ENCODE results near the gene GBF1.

Gene GBF1

DNA sequence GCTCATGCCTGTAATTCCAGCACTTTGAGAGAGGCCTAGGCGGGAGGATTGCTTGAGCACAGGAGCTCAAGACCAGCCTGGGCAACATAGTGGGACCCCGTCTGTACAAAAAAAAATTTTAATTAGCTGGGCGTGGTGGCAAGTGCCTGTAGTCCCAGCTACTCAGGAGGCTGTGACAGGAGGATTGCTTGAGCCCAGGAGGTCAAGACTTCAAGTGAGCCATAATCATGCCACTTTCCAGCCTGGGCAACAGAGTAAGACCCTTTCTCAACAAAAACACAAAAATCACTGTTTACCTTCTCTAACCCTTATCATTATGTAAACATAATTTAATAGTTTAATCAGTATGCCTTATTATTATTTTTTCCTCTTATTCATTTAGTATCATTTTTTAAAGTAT, 44.5 kb downstream of the GBF1 start:
- Histone ChIP-seq H3K4me3 (replicated peaks; ENCODE audit: insufficient read depth, low read length) (no peak overlapping the region), H3K27me3 (ENCODE audit: insufficient read depth, poor library complexity, severe bottlenecking) (no peaks in the 10 kb centered on the region), H3K27ac (replicated peaks) (no peak overlapping the region)
- DNase-seq (ENCODE audit: low read depth in 1 of 2, low spot score in 1 of 2) = no peak
- TF ChIP-seq SPI1 (IDR thresholded peaks at IDR 0.05; ENCODE audit: borderline replicate concordance, low read depth) (no peak), POLR2AphosphoS5 (IDR thresholded peaks at IDR 0.05; ENCODE audit: low read depth) (no peak), GABPA (IDR thresholded peaks at IDR 0.05; ENCODE audit: low read depth) (no peak)
- TF ChIP-seq, protein P1, sequence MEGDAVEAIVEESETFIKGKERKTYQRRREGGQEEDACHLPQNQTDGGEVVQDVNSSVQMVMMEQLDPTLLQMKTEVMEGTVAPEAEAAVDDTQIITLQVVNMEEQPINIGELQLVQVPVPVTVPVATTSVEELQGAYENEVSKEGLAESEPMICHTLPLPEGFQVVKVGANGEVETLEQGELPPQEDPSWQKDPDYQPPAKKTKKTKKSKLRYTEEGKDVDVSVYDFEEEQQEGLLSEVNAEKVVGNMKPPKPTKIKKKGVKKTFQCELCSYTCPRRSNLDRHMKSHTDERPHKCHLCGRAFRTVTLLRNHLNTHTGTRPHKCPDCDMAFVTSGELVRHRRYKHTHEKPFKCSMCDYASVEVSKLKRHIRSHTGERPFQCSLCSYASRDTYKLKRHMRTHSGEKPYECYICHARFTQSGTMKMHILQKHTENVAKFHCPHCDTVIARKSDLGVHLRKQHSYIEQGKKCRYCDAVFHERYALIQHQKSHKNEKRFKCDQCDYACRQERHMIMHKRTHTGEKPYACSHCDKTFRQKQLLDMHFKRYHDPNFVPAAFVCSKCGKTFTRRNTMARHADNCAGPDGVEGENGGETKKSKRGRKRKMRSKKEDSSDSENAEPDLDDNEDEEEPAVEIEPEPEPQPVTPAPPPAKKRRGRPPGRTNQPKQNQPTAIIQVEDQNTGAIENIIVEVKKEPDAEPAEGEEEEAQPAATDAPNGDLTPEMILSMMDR (IDR thresholded peaks at IDR 0.05; ENCODE audit: insufficient read depth, low read length) = no peak
- TF ChIP-seq, protein P2, sequence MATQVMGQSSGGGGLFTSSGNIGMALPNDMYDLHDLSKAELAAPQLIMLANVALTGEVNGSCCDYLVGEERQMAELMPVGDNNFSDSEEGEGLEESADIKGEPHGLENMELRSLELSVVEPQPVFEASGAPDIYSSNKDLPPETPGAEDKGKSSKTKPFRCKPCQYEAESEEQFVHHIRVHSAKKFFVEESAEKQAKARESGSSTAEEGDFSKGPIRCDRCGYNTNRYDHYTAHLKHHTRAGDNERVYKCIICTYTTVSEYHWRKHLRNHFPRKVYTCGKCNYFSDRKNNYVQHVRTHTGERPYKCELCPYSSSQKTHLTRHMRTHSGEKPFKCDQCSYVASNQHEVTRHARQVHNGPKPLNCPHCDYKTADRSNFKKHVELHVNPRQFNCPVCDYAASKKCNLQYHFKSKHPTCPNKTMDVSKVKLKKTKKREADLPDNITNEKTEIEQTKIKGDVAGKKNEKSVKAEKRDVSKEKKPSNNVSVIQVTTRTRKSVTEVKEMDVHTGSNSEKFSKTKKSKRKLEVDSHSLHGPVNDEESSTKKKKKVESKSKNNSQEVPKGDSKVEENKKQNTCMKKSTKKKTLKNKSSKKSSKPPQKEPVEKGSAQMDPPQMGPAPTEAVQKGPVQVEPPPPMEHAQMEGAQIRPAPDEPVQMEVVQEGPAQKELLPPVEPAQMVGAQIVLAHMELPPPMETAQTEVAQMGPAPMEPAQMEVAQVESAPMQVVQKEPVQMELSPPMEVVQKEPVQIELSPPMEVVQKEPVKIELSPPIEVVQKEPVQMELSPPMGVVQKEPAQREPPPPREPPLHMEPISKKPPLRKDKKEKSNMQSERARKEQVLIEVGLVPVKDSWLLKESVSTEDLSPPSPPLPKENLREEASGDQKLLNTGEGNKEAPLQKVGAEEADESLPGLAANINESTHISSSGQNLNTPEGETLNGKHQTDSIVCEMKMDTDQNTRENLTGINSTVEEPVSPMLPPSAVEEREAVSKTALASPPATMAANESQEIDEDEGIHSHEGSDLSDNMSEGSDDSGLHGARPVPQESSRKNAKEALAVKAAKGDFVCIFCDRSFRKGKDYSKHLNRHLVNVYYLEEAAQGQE (IDR thresholded peaks at IDR 0.05; ENCODE audit: insufficient replicate concordance, low read depth) = no peak

DNA sequence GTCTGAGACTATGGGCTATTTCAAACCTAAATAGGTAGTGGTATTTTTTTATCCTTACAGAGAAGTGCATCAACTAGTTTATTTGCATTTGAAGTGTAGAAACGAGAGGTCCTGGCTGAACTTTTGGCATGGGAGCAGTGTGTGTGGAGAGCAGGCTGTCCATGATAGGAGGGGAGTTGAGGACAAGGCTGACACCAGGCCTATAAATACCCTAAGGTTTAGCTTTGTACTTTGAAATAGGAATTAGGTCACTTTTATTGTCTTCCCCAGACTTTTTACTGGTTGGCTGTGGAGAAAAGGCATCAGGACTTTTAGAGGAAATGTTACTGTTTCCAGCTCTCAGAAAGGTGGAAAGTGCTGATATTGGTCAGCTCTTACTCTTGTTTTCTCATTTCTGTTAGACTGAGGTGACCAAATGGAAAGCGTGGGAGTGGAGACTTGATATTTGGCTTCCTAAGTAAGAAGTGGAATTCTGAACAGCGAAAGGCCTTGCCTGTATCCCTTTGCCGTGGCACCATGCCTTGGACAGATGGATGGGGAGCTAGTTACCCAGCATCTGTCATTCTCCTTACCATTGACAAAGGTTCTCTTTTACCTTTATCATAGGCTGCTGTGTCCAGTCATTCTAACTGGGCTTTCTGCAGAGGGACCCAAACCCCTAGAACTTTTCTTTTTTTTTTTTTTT, 46.0 kb downstream of the GBF1 start:
- no peak for DNase-seq (ENCODE audit: low read depth in 1 of 2, low spot score in 1 of 2)
- Histone ChIP-seq H3K27me3 (ENCODE audit: insufficient read depth, poor library complexity, severe bottlenecking) (no peaks in the 10 kb centered on the region), H3K27ac (replicated peaks) (no peak overlapping the region), H3K4me3 (replicated peaks; ENCODE audit: insufficient read depth, low read length) (no peak overlapping the region)
- TF ChIP-seq POLR2AphosphoS5 (IDR thresholded peaks at IDR 0.05; ENCODE audit: low read depth) (no peak), SPI1 (IDR thresholded peaks at IDR 0.05; ENCODE audit: borderline replicate concordance, low read depth) (no peak), GABPA (IDR thresholded peaks at IDR 0.05; ENCODE audit: low read depth) (no peak)
- TF ChIP-seq, protein P2 (IDR thresholded peaks at IDR 0.05; ENCODE audit: insufficient replicate concordance, low read depth) = no peak
- TF ChIP-seq, protein P1 (IDR thresholded peaks at IDR 0.05; ENCODE audit: insufficient read depth, low read length) = no peak

DNA sequence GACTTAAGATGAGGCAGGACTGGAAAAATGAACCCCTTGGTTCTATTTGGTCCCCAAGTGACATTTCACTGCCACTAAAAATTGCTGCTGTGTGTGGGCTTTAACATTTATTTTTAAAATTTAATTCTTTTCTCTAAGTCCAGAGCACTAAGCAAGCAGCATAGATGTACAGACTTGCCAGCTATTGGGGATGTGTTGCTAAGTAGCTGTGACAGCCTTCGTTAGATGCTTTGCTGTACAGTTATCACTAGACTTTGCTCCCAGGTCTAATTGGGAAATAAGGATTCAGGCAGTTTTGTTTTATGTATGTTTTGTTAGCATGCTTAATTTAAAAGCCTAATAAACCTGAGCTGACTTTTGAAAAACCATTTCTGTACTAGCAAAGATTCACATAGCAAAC, 51.8 kb downstream of the GBF1 start:
- Histone ChIP-seq H3K27me3 (ENCODE audit: insufficient read depth, poor library complexity, severe bottlenecking) (no peaks in the 10 kb centered on the region), H3K27ac (replicated peaks) (no peak overlapping the region)
- no peak for DNase-seq (ENCODE audit: low read depth in 1 of 2, low spot score in 1 of 2)

More for the DNA sequence above, 51.8 kb downstream of the GBF1 start:
- TF ChIP-seq, protein P1 (IDR thresholded peaks at IDR 0.05; ENCODE audit: insufficient read depth, low read length) = no peak
- TF ChIP-seq, protein P2 (IDR thresholded peaks at IDR 0.05; ENCODE audit: insufficient replicate concordance, low read depth) = no peak
- TF ChIP-seq POLR2AphosphoS5 (IDR thresholded peaks at IDR 0.05; ENCODE audit: low read depth) (no peak), GABPA (IDR thresholded peaks at IDR 0.05; ENCODE audit: low read depth) (no peak), SPI1 (IDR thresholded peaks at IDR 0.05; ENCODE audit: borderline replicate concordance, low read depth) (no peak)
- no peak overlapping the region for H3K4me3 ChIP-seq (replicated peaks; ENCODE audit: insufficient read depth, low read length)
